Naive B cell (primary cell): Measurements from ENCODE around the gene CUX1. TPM values are rescaled to one million over a fixed set of nuclear protein-coding genes. Genes with fewer than 3 reads are reported as not detected.

Source experiments
- ATAC-seq, 2 donors: fragments of 150-1000 bp; cut with Tn5 transposase; 2 replicates each; pipeline ENCODE4 v1.10.0; 2021; ENCODE audit warnings: low read depth in 2 of 2, mild to moderate bottlenecking in 2 of 2, moderate library complexity in 2 of 2
- DNase-seq: peaks from one replicate; pipeline ENCODE4 v3.0.0; 2022
- H3K27ac Mint-ChIP-seq, 6 donors: one replicate each; pipeline ENCODE4 v1.8.0; 2020 to 2022; ENCODE audit warnings: mild to moderate bottlenecking in 6 of 6, mixed read lengths in 6 of 6, moderate library complexity in 5 of 6, inconsistent platforms in 2 of 6
- H3K27me3 Mint-ChIP-seq, 3 donors: one replicate each; pipeline ENCODE4 v1.8.0; 2021 to 2022; ENCODE audit warnings: mixed read lengths in 3 of 3, mild to moderate bottlenecking in 1 of 3
- H3K36me3 Mint-ChIP-seq, 2 donors: one replicate each; pipeline ENCODE4 v1.8.0; 2020 to 2022; ENCODE audit warnings: mixed read lengths in 2 of 2, inconsistent platforms in 1 of 2, mild to moderate bottlenecking in 1 of 2
- H3K4me1 Mint-ChIP-seq, 3 donors: one replicate each; pipeline ENCODE4 v1.8.0; 2020 to 2022; ENCODE audit warnings: mixed read lengths in 3 of 3, inconsistent platforms in 1 of 3, mild to moderate bottlenecking in 1 of 3, moderate library complexity in 1 of 3
- H3K4me3 Mint-ChIP-seq, 8 donors: one replicate each; pipeline ENCODE4 v1.8.0; 2020 to 2022; ENCODE audit warnings: mild to moderate bottlenecking in 8 of 8, mixed read lengths in 8 of 8, moderate library complexity in 8 of 8, inconsistent platforms in 2 of 8
- H3K9me3 Mint-ChIP-seq, 7 donors: one replicate each; pipeline ENCODE4 v1.8.0; 2020 to 2022; ENCODE audit warnings: mixed read lengths in 7 of 7, mild to moderate bottlenecking in 5 of 7, inconsistent platforms in 2 of 7, moderate library complexity in 1 of 7
- polyA plus RNA-seq, 6 donors: library from polyadenylated mRNA; unstranded; fragments of 300-500 nt; fragmentation: Illumina TruSeq; gene quantifications; one replicate each; pipeline ENCODE4 v1.2.3, GENCODE V29; 2021; ENCODE audit warnings: low read depth in 6 of 6

CUX1 gene
- polyA plus RNA-seq, 6 donors from 2014 or later: 0.66 to 31.5 (median 14.5) TPM

GRCh38 chr7:101950450-101951119, 133.2 kb downstream of the CUX1 start:
- ATAC-seq: no peak
- Mint-ChIP-seq H3K9me3 (no peaks in the 10 kb centered on the region), H3K36me3 (no peaks in the 10 kb centered on the region), H3K4me1 (peaks cover 29 to 46% (median 41%) of the 10 kb centered on the region in 3 donors), H3K27ac (peak overlapping the region in 1 of 6 donors; percentile 75), H3K27me3 (no peaks in the 10 kb centered on the region), H3K4me3 (no peak overlapping the region)
- DNase-seq: no peak

- no peak overlapping the region for H3K4me3 Mint-ChIP-seq
- ATAC-seq (no peak), DNase-seq (no peak)
- no peaks in the 10 kb centered on the region for H3K9me3 Mint-ChIP-seq
- no peak overlapping the region for H3K27ac Mint-ChIP-seq
- H3K36me3 Mint-ChIP-seq: no peaks in the 10 kb centered on the region
- H3K27me3 Mint-ChIP-seq: no peaks in the 10 kb centered on the region
- H3K4me1 Mint-ChIP-seq: peaks cover 22 to 42% (median 34%) of the 10 kb centered on the region in 3 donors
Measured at GRCh38 chr7:101951757-101952156, 134.3 kb downstream of the CUX1 start.

GRCh38 chr7:101952355-101953247, 135.2 kb downstream of the CUX1 start:
- peak overlapping the region in 3 of 6 donors; percentile 33 to 80 (median 73) for H3K27ac Mint-ChIP-seq
- DNase-seq: no peak

GRCh38 chr7:101953248-101953819, 135.9 kb downstream of the CUX1 start:
- Mint-ChIP-seq H3K4me3 (no peak overlapping the region), H3K27me3 (no peaks in the 10 kb centered on the region), H3K27ac (peak overlapping the region in 2 of 6 donors; percentile 33 to 80), H3K36me3 (no peaks in the 10 kb centered on the region), H3K9me3 (no peaks in the 10 kb centered on the region), H3K4me1 (peaks cover 26 to 48% (median 27%) of the 10 kb centered on the region in 3 donors)
- ATAC-seq (no peak), DNase-seq (no peak)

More at GRCh38 chr7:101952355-101953247, 135.2 kb downstream of the CUX1 start:
- Mint-ChIP-seq H3K27me3 (no peaks in the 10 kb centered on the region), H3K36me3 (no peaks in the 10 kb centered on the region), H3K4me3 (no peak overlapping the region), H3K9me3 (no peaks in the 10 kb centered on the region), H3K4me1 (peaks cover 21 to 42% (median 31%) of the 10 kb centered on the region in 3 donors)
- ATAC-seq: no peak

GRCh38 chr7:101954499-101954898, 137.1 kb downstream of the CUX1 start:
- no peaks in the 10 kb centered on the region for H3K9me3 Mint-ChIP-seq
- ATAC-seq: no peak
- peak overlapping the region in 3 of 6 donors; percentile 19 to 74 (median 48) for H3K27ac Mint-ChIP-seq

GRCh38 chr7:101956130-101956529, 138.7 kb downstream of the CUX1 start:
- Mint-ChIP-seq H3K4me3 (no peak overlapping the region), H3K9me3 (no peaks in the 10 kb centered on the region), H3K27me3 (no peaks in the 10 kb centered on the region), H3K27ac (no peak overlapping the region), H3K36me3 (no peaks in the 10 kb centered on the region), H3K4me1 (peaks cover 32 to 44% (median 32%) of the 10 kb centered on the region in 3 donors)
- DNase-seq: no peak
- ATAC-seq: no peak

More at GRCh38 chr7:101954499-101954898, 137.1 kb downstream of the CUX1 start:
- no peak for DNase-seq
- no peak overlapping the region for H3K4me3 Mint-ChIP-seq
- H3K27me3 Mint-ChIP-seq: no peaks in the 10 kb centered on the region
- H3K36me3 Mint-ChIP-seq: no peaks in the 10 kb centered on the region
- peaks cover 25 to 47% (median 30%) of the 10 kb centered on the region in 3 donors for H3K4me1 Mint-ChIP-seq

- Mint-ChIP-seq H3K9me3 (no peaks in the 10 kb centered on the region), H3K27ac (peak overlapping the region in 1 of 6 donors; percentile 36), H3K27me3 (no peaks in the 10 kb centered on the region), H3K4me1 (peaks cover 33 to 45% (median 34%) of the 10 kb centered on the region in 3 donors), H3K36me3 (no peaks in the 10 kb centered on the region), H3K4me3 (peak overlapping the region in 1 of 8 donors; percentile 63)
- no peak for ATAC-seq
- DNase-seq: no peak
Measured at GRCh38 chr7:101957744-101958525, 140.5 kb downstream of the CUX1 start.

- H3K27ac Mint-ChIP-seq: peak overlapping the region in 1 of 6 donors; percentile 74
- H3K4me3 Mint-ChIP-seq: no peak overlapping the region
- H3K36me3 Mint-ChIP-seq: no peaks in the 10 kb centered on the region
- ATAC-seq (no peak), DNase-seq (no peak)
- no peaks in the 10 kb centered on the region for H3K9me3 Mint-ChIP-seq
- H3K4me1 Mint-ChIP-seq: peaks cover 27 to 31% (median 31%) of the 10 kb centered on the region in 3 donors
- H3K27me3 Mint-ChIP-seq: no peaks in the 10 kb centered on the region
Measured at GRCh38 chr7:101959342-101959741, 141.9 kb downstream of the CUX1 start.

- Mint-ChIP-seq H3K36me3 (no peaks in the 10 kb centered on the region), H3K4me3 (no peak overlapping the region), H3K9me3 (no peaks in the 10 kb centered on the region), H3K27me3 (no peaks in the 10 kb centered on the region), H3K4me1 (peaks cover 22 to 26% (median 26%) of the 10 kb centered on the region in 3 donors), H3K27ac (no peak overlapping the region)
- no peak for ATAC-seq
- DNase-seq: no peak
Measured at GRCh38 chr7:101959829-101960228, 142.4 kb downstream of the CUX1 start.

GRCh38 chr7:101960323-101960722, 142.9 kb downstream of the CUX1 start:
- Mint-ChIP-seq H3K9me3 (no peaks in the 10 kb centered on the region), H3K27me3 (no peaks in the 10 kb centered on the region), H3K4me1 (peaks cover 18 to 25% (median 22%) of the 10 kb centered on the region in 3 donors), H3K36me3 (no peaks in the 10 kb centered on the region), H3K4me3 (no peak overlapping the region), H3K27ac (no peak overlapping the region)
- no peak for ATAC-seq
- DNase-seq: no peak

GRCh38 chr7:101960985-101961708, 143.7 kb downstream of the CUX1 start:
- H3K9me3 Mint-ChIP-seq: no peaks in the 10 kb centered on the region
- peaks cover 15 to 22% (median 19%) of the 10 kb centered on the region in 3 donors for H3K4me1 Mint-ChIP-seq
- H3K4me3 Mint-ChIP-seq: no peak overlapping the region
- H3K27me3 Mint-ChIP-seq: no peaks in the 10 kb centered on the region
- peak overlapping the region in 2 of 6 donors; percentile 68 to 81 for H3K27ac Mint-ChIP-seq
- no peaks in the 10 kb centered on the region for H3K36me3 Mint-ChIP-seq
- ATAC-seq: no peak
- no peak for DNase-seq

- Mint-ChIP-seq H3K36me3 (no peaks in the 10 kb centered on the region), H3K27ac (no peak overlapping the region), H3K4me1 (peaks cover 15 to 22% (median 18%) of the 10 kb centered on the region in 3 donors), H3K9me3 (no peaks in the 10 kb centered on the region), H3K4me3 (no peak overlapping the region), H3K27me3 (no peaks in the 10 kb centered on the region)
- no peak for ATAC-seq
- DNase-seq: no peak
Measured at GRCh38 chr7:101961811-101962210, 144.4 kb downstream of the CUX1 start.
